Measurements from ENCODE around the gene DNM3. TPM values are rescaled to one million over a fixed set of nuclear protein-coding genes. Genes with fewer than 3 reads are reported as not detected.

The DNM3 gene
- total RNA-seq, 1 experiment from 2014 or later: 0.11 TPM

DNA sequence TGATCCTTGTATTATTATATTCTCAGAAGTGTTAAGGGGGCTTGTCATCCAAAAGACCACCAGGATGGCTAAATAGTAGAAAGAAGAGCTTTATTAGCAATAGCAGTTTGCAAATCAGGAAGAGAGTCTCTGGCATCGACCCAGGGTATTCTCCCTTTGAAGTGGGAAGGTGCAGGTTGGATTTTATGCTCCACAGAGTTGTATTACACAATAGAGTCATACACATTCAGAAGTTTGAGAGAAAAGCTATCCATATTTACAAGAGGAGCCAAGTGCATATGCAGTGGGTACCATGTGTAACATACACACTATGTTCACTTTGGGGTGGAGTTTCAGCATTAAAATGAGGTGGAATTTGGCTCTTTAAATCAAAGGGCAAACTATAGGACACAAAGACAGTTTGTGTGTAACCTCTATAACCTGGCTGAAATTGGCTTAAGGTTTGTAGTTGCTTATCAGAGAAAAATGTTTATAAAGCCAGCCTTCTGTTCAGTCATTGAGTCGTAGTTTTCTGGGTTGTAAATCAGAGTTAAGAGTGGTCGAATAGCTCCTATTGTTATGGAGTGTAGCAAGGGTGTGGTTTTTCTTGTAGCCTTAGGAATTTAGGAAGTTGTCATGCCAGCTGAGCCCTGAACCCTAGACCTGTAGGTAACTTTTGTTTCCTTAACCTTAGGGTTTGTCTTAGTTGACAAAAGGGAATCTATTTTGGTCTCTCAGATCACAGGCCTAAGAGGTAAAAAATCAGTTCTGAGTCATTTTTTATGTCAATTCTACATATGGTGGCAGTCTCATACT lies 125.3 kb downstream of the DNM3 start:
- no peaks in the 10 kb centered on the region for H3K4me1 Mint-ChIP-seq (ENCODE audit: low read depth, unreplicated experiment)
- no peak overlapping the region for H3K27ac Mint-ChIP-seq (ENCODE audit: unreplicated experiment)
- TF ChIP-seq, protein P1, sequence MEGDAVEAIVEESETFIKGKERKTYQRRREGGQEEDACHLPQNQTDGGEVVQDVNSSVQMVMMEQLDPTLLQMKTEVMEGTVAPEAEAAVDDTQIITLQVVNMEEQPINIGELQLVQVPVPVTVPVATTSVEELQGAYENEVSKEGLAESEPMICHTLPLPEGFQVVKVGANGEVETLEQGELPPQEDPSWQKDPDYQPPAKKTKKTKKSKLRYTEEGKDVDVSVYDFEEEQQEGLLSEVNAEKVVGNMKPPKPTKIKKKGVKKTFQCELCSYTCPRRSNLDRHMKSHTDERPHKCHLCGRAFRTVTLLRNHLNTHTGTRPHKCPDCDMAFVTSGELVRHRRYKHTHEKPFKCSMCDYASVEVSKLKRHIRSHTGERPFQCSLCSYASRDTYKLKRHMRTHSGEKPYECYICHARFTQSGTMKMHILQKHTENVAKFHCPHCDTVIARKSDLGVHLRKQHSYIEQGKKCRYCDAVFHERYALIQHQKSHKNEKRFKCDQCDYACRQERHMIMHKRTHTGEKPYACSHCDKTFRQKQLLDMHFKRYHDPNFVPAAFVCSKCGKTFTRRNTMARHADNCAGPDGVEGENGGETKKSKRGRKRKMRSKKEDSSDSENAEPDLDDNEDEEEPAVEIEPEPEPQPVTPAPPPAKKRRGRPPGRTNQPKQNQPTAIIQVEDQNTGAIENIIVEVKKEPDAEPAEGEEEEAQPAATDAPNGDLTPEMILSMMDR (IDR thresholded peaks at IDR 0.05; ENCODE audit: insufficient read depth in 1 of 2, low read depth in 1 of 2, low read length in 1 of 2, severe bottlenecking in 1 of 2, unreplicated experiment in 1 of 2): no peak

DNA sequence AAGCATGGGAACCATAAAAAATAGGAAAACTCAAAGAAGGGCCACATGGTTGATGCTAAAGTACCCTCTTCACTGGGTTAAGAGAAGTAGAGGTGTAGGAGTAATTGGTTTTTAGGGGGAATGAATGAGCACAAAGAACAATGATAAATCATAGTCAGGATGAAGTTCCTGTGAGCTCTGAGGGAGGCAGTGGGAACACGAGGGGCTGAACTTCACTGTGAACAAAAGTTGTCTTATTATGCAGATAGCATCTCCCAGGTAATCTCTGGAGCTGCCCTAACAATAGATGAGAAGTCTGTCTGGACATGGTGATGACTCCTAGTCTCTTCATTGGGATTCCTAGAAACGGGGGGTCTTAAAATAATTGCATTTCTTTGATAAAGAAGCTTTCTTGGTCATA lies 127.9 kb downstream of the DNM3 start:
- BruUV-seq (replicated peaks): no TSS peak
- POLR2A ChIA-PET: no interaction called here
- TF ChIP-seq, protein P1 (IDR thresholded peaks at IDR 0.05; ENCODE audit: insufficient read depth in 1 of 2, low read depth in 1 of 2, low read length in 1 of 2, severe bottlenecking in 1 of 2, unreplicated experiment in 1 of 2): no peak
- no peaks in the 10 kb centered on the region for H3K4me1 Mint-ChIP-seq (ENCODE audit: low read depth, unreplicated experiment)
- H3K9me3 Mint-ChIP-seq (ENCODE audit: unreplicated experiment): no peaks in the 10 kb centered on the region
- CTCF ChIA-PET: no interaction called here
- peaks cover 4% of the 10 kb centered on the region for H3K27me3 Mint-ChIP-seq (ENCODE audit: insufficient read depth, unreplicated experiment)
- Histone ChIP-seq H3K36me3 (ENCODE audit: control insufficient read depth, insufficient read depth, low read length) (no peaks in the 10 kb centered on the region), H3K9me3 (no peaks in the 10 kb centered on the region), H3K4me3 (ENCODE audit: low read depth, low read length) (no peak overlapping the region), H3K27me3 (replicated peaks; ENCODE audit: control insufficient read depth, insufficient read depth, low read length) (no peaks in the 10 kb centered on the region), H3K4me1 (0 out of 2 replicates have a peak, but pooled peaks cover 6% of the 10 kb centered on the region)
- no peaks in the 10 kb centered on the region for H3K36me3 Mint-ChIP-seq (ENCODE audit: insufficient read depth, unreplicated experiment)
- no peak overlapping the region for H3K27ac Mint-ChIP-seq (ENCODE audit: unreplicated experiment)
- H3K4me3 Mint-ChIP-seq (ENCODE audit: unreplicated experiment): no peak overlapping the region
- no peak for DNase-seq
- intact Hi-C loops (cut with micrococcal nuclease; ENCODE audit: unreplicated experiment): no loop called here

More for the DNA sequence above, 125.3 kb downstream of the DNM3 start:
- no peaks in the 10 kb centered on the region for H3K9me3 Mint-ChIP-seq (ENCODE audit: unreplicated experiment)
- no peak overlapping the region for H3K4me3 Mint-ChIP-seq (ENCODE audit: unreplicated experiment)
- Histone ChIP-seq H3K9me3 (no peaks in the 10 kb centered on the region), H3K36me3 (ENCODE audit: control insufficient read depth, insufficient read depth, low read length) (no peaks in the 10 kb centered on the region), H3K4me1 (0 out of 2 replicates have a peak, but pooled peaks cover 6% of the 10 kb centered on the region), H3K27me3 (replicated peaks; ENCODE audit: control insufficient read depth, insufficient read depth, low read length) (no peaks in the 10 kb centered on the region), H3K4me3 (ENCODE audit: low read depth, low read length) (no peak overlapping the region)
- no TSS peak for BruUV-seq (replicated peaks)
- peaks cover 4% of the 10 kb centered on the region for H3K27me3 Mint-ChIP-seq (ENCODE audit: insufficient read depth, unreplicated experiment)
- CTCF ChIA-PET: no interaction called here
- H3K36me3 Mint-ChIP-seq (ENCODE audit: insufficient read depth, unreplicated experiment): no peaks in the 10 kb centered on the region
- intact Hi-C loops (cut with micrococcal nuclease; ENCODE audit: unreplicated experiment): no loop called here
- DNase-seq: no peak
- POLR2A ChIA-PET: no interaction called here

DNA sequence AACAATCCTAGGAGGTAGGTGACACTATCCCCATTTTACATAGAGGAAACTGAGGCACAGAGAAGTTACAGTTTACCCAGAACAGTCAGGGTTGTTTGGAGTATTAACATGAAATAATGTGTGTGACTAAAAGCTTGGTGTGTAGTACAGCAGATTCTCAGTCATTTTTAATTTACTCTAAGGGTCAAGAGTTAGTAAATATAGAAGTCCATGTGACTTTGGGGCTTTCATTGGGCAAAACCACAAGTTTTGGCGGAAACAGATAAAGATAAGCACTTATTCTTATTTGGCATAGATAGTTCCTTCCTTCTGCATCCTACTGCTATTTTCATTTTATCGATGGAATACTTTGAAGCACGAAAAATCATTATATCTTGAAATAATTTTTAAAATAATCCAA lies 128.5 kb downstream of the DNM3 start:
- H3K36me3 Mint-ChIP-seq (ENCODE audit: insufficient read depth, unreplicated experiment): no peaks in the 10 kb centered on the region
- H3K4me3 Mint-ChIP-seq (ENCODE audit: unreplicated experiment): no peak overlapping the region
- CTCF ChIA-PET: no interaction called here
- intact Hi-C loops (cut with micrococcal nuclease; ENCODE audit: unreplicated experiment): no loop called here
- POLR2A ChIA-PET: no interaction called here
- no peak overlapping the region for H3K27ac Mint-ChIP-seq (ENCODE audit: unreplicated experiment)
- H3K4me1 Mint-ChIP-seq (ENCODE audit: low read depth, unreplicated experiment): no peaks in the 10 kb centered on the region
- Histone ChIP-seq H3K9me3 (no peaks in the 10 kb centered on the region), H3K27me3 (replicated peaks; ENCODE audit: control insufficient read depth, insufficient read depth, low read length) (no peaks in the 10 kb centered on the region), H3K36me3 (ENCODE audit: control insufficient read depth, insufficient read depth, low read length) (no peaks in the 10 kb centered on the region), H3K4me1 (0 out of 2 replicates have a peak, but pooled peaks cover 6% of the 10 kb centered on the region), H3K4me3 (ENCODE audit: low read depth, low read length) (no peak overlapping the region)
- TF ChIP-seq, protein P1 (IDR thresholded peaks at IDR 0.05; ENCODE audit: insufficient read depth in 1 of 2, low read depth in 1 of 2, low read length in 1 of 2, severe bottlenecking in 1 of 2, unreplicated experiment in 1 of 2): no peak
- no peaks in the 10 kb centered on the region for H3K9me3 Mint-ChIP-seq (ENCODE audit: unreplicated experiment)
- DNase-seq: no peak
- no TSS peak for BruUV-seq (replicated peaks)
- H3K27me3 Mint-ChIP-seq (ENCODE audit: insufficient read depth, unreplicated experiment): peaks cover 4% of the 10 kb centered on the region

All from Caco-2 (cell line).